ENCODE data around the gene UPP1.

The UPP1 gene

DNA sequence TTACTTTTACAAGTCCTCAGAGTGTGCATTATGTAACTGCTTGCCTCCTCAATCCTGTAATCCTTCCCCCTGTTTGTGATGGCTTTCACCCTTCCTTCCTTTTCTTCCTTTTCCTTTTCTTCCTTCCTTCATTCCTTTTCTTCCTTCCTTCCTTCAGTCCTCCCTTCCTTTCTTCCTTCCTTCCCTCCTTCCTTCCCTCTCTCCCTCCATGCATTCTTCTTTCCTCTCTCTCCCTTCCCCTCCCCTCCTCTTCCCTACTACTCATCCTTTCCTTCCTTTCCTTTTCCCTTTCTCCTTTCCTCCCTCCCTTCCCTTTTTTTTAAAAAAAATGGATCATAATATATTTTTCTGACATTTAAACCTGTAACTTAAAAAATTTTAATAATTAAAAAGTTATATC, 60.0 kb downstream of the UPP1 start:
- no peak for DNase-seq (ENCODE audit: insufficient read length, low spot score)
- no peak for FAIRE-seq
- TF ChIP-seq, protein P1, sequence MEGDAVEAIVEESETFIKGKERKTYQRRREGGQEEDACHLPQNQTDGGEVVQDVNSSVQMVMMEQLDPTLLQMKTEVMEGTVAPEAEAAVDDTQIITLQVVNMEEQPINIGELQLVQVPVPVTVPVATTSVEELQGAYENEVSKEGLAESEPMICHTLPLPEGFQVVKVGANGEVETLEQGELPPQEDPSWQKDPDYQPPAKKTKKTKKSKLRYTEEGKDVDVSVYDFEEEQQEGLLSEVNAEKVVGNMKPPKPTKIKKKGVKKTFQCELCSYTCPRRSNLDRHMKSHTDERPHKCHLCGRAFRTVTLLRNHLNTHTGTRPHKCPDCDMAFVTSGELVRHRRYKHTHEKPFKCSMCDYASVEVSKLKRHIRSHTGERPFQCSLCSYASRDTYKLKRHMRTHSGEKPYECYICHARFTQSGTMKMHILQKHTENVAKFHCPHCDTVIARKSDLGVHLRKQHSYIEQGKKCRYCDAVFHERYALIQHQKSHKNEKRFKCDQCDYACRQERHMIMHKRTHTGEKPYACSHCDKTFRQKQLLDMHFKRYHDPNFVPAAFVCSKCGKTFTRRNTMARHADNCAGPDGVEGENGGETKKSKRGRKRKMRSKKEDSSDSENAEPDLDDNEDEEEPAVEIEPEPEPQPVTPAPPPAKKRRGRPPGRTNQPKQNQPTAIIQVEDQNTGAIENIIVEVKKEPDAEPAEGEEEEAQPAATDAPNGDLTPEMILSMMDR (IDR thresholded peaks at IDR 0.05; ENCODE audit: insufficient read depth, missing control alignments): no peak

DNA sequence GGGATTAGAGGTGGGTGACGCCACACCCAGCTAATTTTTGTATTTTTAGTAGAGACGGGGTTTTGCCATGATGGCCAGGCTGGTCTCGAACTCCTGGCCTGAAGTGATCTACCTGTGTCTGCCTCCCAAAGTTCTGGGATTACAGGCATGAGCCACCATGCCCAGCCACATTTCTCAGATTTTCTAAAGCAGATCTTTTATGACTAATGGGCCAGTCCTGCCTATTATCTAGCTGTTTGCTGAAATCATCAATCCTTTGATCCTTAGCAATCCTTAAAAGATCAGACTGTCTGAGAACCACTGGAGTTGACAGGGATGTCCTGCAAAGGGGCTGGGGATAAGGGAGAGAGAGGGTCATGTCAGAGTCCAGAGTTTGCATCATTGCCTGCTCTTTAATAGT, 61.0 kb downstream of the UPP1 start:
- FAIRE-seq (no peak), DNase-seq (ENCODE audit: insufficient read length, low spot score) (no peak)
- TF ChIP-seq, protein P1 (IDR thresholded peaks at IDR 0.05; ENCODE audit: insufficient read depth, missing control alignments): no peak

DNA sequence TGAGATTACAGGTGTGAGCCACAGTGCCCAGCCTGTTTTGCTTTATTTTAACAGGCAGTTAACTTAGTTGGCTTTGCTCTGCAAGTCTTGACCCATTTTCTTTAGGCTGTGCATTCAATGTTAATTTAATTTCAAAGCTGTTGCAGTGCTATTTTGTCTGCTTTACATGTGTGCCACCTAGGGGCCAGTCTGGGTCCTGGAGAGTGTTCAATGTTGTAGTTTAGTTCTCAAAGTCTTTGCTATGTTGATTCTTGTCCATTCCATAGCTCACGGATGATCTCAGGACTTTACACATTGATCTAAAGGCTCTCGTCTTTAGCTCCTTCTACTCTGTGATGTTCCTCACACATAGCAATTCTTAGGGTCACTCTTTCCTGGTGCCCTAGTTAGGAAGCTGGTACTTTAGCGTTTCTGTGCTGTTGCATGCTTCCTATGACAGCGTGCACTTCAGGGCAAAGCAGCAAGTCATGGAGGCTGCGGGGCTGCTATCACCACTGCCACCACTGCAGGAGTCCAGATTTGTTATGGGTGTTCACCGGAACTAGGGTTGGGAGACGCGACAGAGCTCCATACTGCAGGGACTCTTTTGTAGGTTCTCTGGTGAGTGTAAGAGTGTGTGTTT, 65.8 kb downstream of the UPP1 start:
- TF ChIP-seq, protein P1 (IDR thresholded peaks at IDR 0.05; ENCODE audit: insufficient read depth, missing control alignments): peak; percentile 0
- FAIRE-seq (peak; percentile 41), DNase-seq (ENCODE audit: insufficient read length, low spot score) (no peak)

All from D721Med (cell line).